HG02840 (cell line): ENCODE measurements around the gene TREX2.

Experiments
- ATAC-seq: cut with Tn5 transposase; IDR thresholded peaks from one replicate; pipeline ENCODE4 v1.9.1; 2021; ENCODE audit warnings: mild to moderate bottlenecking, moderate library complexity, moderate number of reproducible peaks; ENCODE audit not compliant: unreplicated experiment, low FRiP score

TREX2 gene

GRCh38 chrX:153457136-153457825 lies 11.4 kb upstream of the TREX2 start:
- no peak for ATAC-seq

DNA sequence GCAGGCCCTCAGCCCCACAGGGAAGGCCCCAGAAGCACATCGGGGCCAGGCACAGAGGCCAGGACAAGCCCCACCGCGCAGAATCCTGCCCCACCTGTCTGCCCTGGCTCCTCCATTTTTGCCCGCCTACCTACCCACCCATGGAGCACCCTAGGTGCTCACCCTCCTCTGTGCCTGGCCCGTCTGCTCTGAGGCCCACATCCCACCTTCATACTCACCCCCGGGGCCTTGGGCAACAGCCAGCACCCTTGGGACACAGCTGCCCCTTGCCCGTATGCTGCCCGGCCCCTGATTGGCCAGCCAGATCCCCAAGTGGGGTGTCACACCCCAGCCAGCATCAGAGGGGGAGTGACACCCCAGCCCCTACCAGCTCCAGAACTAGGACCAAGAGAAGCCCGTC lies 10.8 kb upstream of the TREX2 start:
- no peak for ATAC-seq

DNA sequence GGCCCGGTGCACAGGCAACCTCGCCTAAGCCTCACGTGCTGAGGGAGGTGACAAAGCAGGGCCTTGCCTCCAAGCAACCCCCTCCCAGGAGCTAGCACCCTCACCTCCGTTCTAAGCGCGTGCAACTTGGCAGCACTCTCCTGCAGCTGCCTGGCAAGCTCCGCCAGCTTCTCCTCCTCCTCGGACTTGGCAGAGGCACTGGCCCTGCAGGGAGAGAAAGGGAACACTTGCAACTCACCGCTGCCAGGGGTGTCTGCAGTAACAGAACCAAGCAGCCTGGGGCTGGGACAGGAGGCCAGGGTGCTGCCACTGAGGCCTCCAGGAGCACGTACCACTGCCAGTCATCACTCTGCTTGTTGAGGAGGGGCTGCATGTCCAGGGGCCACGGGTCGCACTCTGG lies 10.3 kb upstream of the TREX2 start:
- ATAC-seq, result no peak

GRCh38 chrX:153455571-153455970 lies 9.7 kb upstream of the TREX2 start:
- ATAC-seq, result no peak

DNA sequence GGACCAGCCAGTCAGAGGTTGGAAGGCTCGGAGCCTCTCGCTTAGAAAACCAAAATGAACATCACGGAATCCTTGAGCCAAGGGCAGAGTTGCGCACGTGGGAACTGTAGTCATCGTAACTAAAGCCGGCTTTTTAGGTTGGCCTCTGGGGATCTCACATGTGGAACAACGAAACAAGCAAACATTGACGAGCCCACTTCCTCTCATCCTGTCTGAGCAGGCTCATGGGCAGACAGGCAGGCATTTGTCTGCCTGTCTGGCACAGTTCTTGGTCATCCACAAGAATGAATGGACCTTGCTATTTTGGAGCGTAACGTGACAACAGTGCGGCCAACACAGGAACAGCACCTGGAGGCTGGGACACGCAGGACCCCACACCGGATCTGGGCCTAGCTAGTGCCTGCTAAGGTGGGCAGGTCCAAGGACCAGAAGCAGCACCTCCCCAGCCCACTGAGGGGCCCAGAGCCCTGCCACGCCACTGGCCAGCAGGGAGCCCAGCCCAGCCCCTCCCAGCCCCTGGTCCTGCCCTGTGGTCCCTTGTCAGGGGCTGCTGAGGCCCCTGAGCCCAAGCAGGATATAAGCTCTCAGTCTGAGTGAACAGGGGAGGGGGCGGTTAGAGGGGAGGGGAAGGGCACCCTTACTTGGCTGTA lies 9.2 kb upstream of the TREX2 start:
- no peak for ATAC-seq

- no peak for ATAC-seq
Observed at GRCh38 chrX:153450949-153451277, 5.1 kb upstream of the TREX2 start.

GRCh38 chrX:153450114-153450948 lies 4.5 kb upstream of the TREX2 start:
- ATAC-seq, result no peak

GRCh38 chrX:153449368-153450113 lies 3.7 kb upstream of the TREX2 start:
- no peak for ATAC-seq

DNA sequence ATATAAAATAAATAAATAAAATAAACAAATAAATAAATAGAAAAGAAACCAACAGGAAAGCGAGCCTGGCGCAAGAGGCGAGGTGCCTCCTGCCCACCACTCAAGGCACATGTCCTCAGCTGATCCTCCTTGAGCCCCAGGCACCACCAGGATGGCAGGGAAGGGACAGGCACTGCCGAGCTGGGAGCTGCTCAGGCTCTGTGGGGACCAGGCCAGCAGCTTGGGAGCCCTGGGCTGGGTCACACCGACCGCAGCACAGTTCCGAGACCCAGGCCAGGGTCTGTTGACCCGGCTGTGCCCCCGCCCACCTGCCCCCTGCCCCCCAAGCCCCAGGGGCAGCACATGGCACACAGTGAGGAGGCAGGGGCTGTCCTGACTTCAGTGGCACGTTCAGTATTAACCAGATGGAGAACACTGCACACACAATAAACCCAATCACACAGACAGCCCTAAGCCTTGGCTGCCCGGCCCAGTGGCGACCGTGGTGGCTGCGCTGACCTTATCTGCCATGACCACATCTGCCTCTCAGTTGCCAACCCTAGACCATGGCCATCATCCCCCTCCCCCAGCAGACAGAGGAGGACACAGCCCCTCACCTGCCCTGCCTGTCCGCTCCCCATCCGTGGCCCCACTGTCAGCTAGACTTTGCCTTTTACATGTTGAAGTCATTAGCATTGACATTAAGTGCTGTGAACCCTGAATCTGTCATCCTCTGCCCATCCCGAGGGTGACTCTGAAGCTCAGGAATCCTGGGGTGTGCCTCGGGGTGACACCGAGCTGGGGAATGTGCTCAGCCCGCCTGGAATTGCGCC lies 2.9 kb upstream of the TREX2 start:
- ATAC-seq, result no peak

GRCh38 chrX:153447581-153447960 lies 1.7 kb upstream of the TREX2 start:
- no peak for ATAC-seq

- ATAC-seq, result no peak
Observed at GRCh38 chrX:153446950-153447580, 1.2 kb upstream of the TREX2 start.

DNA sequence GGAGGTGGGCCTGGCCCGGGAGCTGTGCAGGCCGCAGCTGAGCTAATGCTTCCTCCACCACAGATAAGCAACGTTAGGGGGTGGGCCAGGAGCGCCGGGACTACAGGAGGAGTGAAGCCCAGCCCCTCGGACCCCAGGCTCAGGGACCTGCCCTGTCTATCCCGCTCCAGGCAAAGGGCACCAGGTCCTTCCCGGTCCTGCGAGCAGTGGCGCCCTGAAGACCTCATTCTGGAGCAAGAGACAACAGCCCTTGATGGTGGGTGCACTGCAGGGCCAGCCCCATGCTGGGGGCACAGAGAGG lies 730 bp upstream of the TREX2 start:
- no peak for ATAC-seq

DNA sequence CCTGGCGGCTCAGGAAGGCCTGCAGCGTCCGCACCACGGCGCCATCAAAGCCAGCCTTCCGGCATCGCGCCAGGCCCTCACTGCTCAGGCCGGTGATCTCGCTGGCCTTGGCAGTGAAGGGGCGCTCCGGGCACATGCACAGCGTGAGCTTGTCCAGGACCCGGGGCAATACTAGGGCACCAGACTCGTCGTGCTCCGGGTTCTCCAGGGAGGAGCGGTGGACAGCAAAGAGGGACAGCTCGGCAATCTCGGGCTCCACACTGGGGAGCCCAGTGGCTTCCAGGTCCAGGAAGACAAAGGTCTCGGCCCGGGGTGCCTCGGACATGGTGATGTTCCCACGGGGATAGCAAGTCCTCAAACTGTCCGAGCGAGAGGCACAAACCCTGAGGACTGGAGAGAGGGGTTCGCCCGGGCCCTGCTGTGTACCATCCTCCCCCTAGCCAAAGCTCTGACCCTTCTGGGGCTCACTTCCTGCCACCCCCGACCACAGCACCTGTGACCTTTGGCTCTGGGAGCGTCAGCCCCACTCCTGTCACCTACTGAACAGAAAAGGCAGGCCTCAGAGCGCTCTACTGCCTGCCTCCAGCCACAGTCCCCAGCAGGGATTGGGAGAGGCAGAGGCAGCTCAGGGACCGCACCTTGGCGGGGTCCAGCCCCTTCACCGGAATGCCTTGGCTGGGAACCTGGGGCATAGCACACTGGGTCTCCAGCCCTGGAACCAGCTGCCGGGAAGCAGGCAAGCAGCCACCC lies 575 bp downstream of the TREX2 start:
- no peak for ATAC-seq

- no peak for ATAC-seq
Observed at GRCh38 chrX:153444333-153445011, 1.4 kb downstream of the TREX2 start.

DNA sequence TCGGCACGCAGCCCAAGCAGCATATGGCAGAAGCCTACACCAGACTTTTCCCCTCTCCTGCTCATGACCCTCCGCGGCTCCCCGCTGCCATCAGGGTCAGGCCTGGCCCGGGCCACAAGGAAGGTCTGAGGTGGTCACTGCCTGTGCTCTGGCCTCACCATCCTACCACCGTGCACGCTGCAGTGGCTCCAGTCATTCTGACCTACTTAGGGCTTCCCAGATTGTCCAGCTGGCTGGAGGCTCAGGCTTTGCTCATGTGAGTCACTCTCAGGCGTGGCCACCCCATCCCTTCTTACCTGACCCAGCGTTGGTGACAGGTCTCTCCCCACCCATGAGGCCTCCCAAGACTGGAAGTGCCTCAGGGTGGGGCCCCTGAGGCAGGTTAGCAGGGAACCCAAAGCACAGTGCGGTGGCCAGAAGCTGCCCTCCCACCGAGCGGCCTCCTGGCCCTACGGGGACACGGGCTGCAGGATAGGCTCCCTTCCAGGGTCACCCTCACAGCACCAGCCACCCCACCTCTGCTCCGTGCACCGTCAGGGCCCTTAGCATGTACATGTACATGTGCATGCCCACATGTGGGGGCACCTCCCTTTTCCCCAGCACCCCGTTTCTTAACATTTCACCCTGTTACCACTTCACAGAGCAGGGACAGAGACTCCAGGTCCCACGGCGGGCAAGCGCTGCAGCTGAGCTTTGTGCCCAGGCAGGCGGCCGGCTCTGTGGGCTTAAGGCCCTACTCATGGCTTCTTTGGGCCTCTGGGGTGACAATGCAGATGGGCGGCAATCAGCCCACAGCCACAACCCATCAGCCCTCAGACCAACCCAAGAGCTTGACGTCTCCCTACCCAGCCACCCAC lies 2.2 kb downstream of the TREX2 start:
- no peak for ATAC-seq

GRCh38 chrX:153442463-153442862 lies 3.4 kb downstream of the TREX2 start:
- no peak for ATAC-seq

DNA sequence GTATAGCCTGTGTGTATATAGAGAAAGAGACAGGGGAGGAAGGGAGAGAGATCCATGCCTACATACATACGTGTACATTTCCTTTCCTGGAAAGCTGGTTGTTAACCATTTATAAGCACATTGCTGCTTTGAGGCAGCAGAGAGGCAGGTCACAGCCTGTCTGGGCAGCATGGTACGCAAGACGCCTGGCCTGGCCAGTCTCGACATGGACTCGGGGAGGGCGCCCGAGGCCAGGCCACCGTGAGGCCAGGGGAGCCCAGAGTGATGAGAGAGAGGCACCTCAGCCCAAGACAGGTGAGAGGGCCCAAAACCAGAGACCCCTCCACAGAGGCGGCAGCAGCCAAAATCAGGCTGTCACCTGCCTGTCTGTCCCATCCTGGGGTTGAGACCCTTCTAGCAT lies 3.9 kb downstream of the TREX2 start:
- ATAC-seq, result no peak

DNA sequence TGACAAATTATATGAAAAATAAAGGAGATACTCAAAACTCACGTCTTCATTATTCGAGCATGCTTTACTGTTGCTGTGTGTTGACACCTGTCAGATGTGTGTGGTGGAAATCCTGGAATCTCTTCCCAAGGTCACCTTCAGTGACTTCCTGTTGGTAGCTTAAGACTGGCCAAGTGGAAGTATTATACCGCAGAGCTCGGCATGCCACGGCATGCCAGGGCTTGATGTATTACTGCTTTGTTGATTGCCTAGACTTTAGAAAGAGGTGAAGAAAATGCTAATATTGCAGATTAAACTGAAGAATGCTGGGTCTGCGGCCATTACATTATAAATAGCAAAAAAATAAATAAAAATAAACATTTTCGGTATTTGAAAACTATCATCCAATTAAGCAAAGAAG lies 4.6 kb downstream of the TREX2 start:
- no peak for ATAC-seq
